H1 (cell line): ENCODE data around the gene NPTXR. TPM values are rescaled to one million over a fixed set of nuclear protein-coding genes. Genes with fewer than 3 reads are reported as not detected.

Experiments used
- CTCF ChIA-PET: fragments of 300-600 bp; sonication (Branson Sonifier 250); formaldehyde crosslinking; loops from one replicate; lab custom pipeline; 2021; ENCODE audit not compliant: partially characterized antibody; lab: Charles Lee
- POLR2A ChIA-PET: fragments of 300-600 bp; sonication (Branson Sonifier 250); formaldehyde crosslinking; loops from one replicate; lab custom pipeline; 2021; ENCODE audit warnings: inconsistent platforms; ENCODE audit not compliant: partially characterized antibody; lab: Charles Lee
- DNase-seq, 2 experiments: peaks; one replicate each; pipeline versions ENCODE4 v3.0.0 to v3.0.0-alpha.2; 2010 to 2022; ENCODE audit warnings: low spot score in 2 of 2, low read depth in 1 of 2, mixed read lengths in 1 of 2
- FAIRE-seq: peaks from 2 replicates; lab custom pipeline; 2011; peaks lifted over from hg19 to GRCh38; lab: Jason Lieb, UNC
- H2AFZ ChIP-seq: 2 replicates; pipeline ENCODE4 v1.8.1; 2012; ENCODE audit warnings: low read length, inconsistent platforms
- H2AK5ac ChIP-seq: 2 replicates; pipeline ENCODE4 v1.6.1; 2013; ENCODE audit warnings: low read depth, low read length
- H2BK120ac ChIP-seq: replicated peaks from 2 replicates; pipeline ENCODE3; 2013; ENCODE audit warnings: low read depth, low read length, inconsistent platforms
- H2BK12ac ChIP-seq: 2 replicates; pipeline ENCODE4 v1.6.1; 2013; ENCODE audit warnings: low read depth, low read length
- H2BK15ac ChIP-seq: 2 replicates; pipeline ENCODE4 v1.6.1; 2013; ENCODE audit warnings: low read length
- H2BK20ac ChIP-seq: 2 replicates; pipeline ENCODE4 v1.6.1; 2013; ENCODE audit warnings: low read length
- H2BK5ac ChIP-seq: 2 replicates; pipeline ENCODE4 v1.6.1; 2013; ENCODE audit warnings: low read depth, low read length
- H3K14ac ChIP-seq: 2 replicates; pipeline ENCODE4 v1.6.1; 2013; ENCODE audit warnings: inconsistent platforms; ENCODE audit not compliant: insufficient read length
- H3K18ac ChIP-seq: 2 replicates; pipeline ENCODE4 v1.6.1; 2013; ENCODE audit warnings: low read length; ENCODE audit errors: extremely low read depth
- H3K23ac ChIP-seq: 2 replicates; pipeline ENCODE4 v1.6.1; 2013; ENCODE audit warnings: inconsistent platforms; ENCODE audit not compliant: insufficient read length
- H3K23me2 ChIP-seq: 2 replicates; pipeline ENCODE4 v1.6.1; 2013; ENCODE audit warnings: low read depth, low read length
- H3K27ac ChIP-seq: 2 replicates; pipeline ENCODE4 v1.6.1; 2011; ENCODE audit warnings: low read depth, low read length, inconsistent platforms
- H3K27me3 ChIP-seq, 4 experiments: replicated peaks in 1 of 4; 1 replicate in 1 of 4; 2 replicates in 3 of 4; pipeline versions ENCODE4 v1.6.1 to v1.8.1; 2011 to 2013; ENCODE audit warnings: low read length in 3 of 4, mild to moderate bottlenecking in 3 of 4, inconsistent platforms in 2 of 4, mixed read lengths in 2 of 4, moderate library complexity in 1 of 4; ENCODE audit not compliant: control insufficient read depth in 3 of 4, insufficient read depth in 3 of 4; ENCODE audit errors: extremely low read depth in 1 of 4
- H3K36me3 ChIP-seq, 4 experiments: 2 replicates each; pipeline versions ENCODE4 v1.6.1 to v1.8.1; 2011 to 2013; ENCODE audit warnings: mild to moderate bottlenecking in 4 of 4, low read length in 3 of 4, moderate library complexity in 2 of 4, control low read depth in 1 of 4, inconsistent platforms in 1 of 4; ENCODE audit not compliant: insufficient read depth in 4 of 4, control insufficient read depth in 2 of 4
- H3K4ac ChIP-seq: replicated peaks from 2 replicates; pipeline ENCODE3; 2013; ENCODE audit warnings: low read length, low read depth, mixed read lengths, inconsistent platforms; ENCODE audit not compliant: insufficient read length
- H3K4me1 ChIP-seq, 4 experiments: replicated peaks in 1 of 4; 1 replicate in 1 of 4; 2 replicates in 3 of 4; pipeline versions ENCODE4 v1.6.1 to v1.8.1; 2011 to 2013; ENCODE audit warnings: low read length in 3 of 4, inconsistent platforms in 2 of 4, mixed read lengths in 1 of 4; ENCODE audit not compliant: insufficient read depth in 4 of 4, control insufficient read depth in 3 of 4
- H3K4me2 ChIP-seq, 2 experiments: 2 replicates each; pipeline versions ENCODE4 v1.6.1 to v1.8.1; 2011 to 2013; ENCODE audit warnings: low read depth in 2 of 2, low read length in 2 of 2, control low read depth in 1 of 2, inconsistent platforms in 1 of 2, mild to moderate bottlenecking in 1 of 2; ENCODE audit not compliant: insufficient read depth in 1 of 2
- H3K4me3 ChIP-seq, 4 experiments: fragments of 200-600, 300-600 bp in 1 of 4; sonication (generic), shearing (Covaris generic), sonication (Bioruptor Twin) in 1 of 4; 2 replicates each; pipeline versions ENCODE4 v1.5.1 to v1.8.1; 2011 to 2016; ENCODE audit warnings: low read length in 4 of 4, low read depth in 3 of 4, control low read depth in 2 of 4, inconsistent platforms in 2 of 4, mild to moderate bottlenecking in 2 of 4, mixed read lengths in 1 of 4, moderate library complexity in 1 of 4; ENCODE audit not compliant: insufficient read depth in 2 of 4; ENCODE audit errors: extremely low read depth in 1 of 4
- H3K56ac ChIP-seq: replicated peaks from 2 replicates; pipeline ENCODE3; 2013; ENCODE audit warnings: low read depth, mild to moderate bottlenecking, mixed read lengths, low read length, inconsistent platforms; ENCODE audit not compliant: insufficient read length
- H3K79me1 ChIP-seq: 2 replicates; pipeline ENCODE4 v1.6.1; 2013; ENCODE audit warnings: low read depth, low read length, control low read depth
- H3K79me2 ChIP-seq, 2 experiments: 2 replicates each; pipeline versions ENCODE4 v1.6.1 to v1.8.1; 2012 to 2013; ENCODE audit warnings: low read length in 2 of 2, mild to moderate bottlenecking in 2 of 2, inconsistent platforms in 1 of 2; ENCODE audit not compliant: insufficient read depth in 2 of 2, control insufficient read depth in 1 of 2
- H3K9ac ChIP-seq, 4 experiments: replicated peaks in 1 of 4; 1 replicate in 1 of 4; 2 replicates in 3 of 4; pipeline versions ENCODE4 v1.6.1 to v1.8.1; 2011 to 2013; ENCODE audit warnings: low read depth in 3 of 4, low read length in 3 of 4, control low read depth in 2 of 4, mild to moderate bottlenecking in 2 of 4, moderate library complexity in 2 of 4, inconsistent platforms in 1 of 4; ENCODE audit errors: extremely low read depth in 1 of 4
- H3K9me3 ChIP-seq, 2 experiments: 2 replicates each; pipeline versions ENCODE4 v1.6.1 to v1.8.1; 2012 to 2013; ENCODE audit warnings: mild to moderate bottlenecking in 2 of 2, moderate library complexity in 2 of 2, control low read depth in 1 of 2, inconsistent platforms in 1 of 2, low read depth in 1 of 2, low read length in 1 of 2, mixed read lengths in 1 of 2; ENCODE audit not compliant: insufficient read depth in 2 of 2
- H4K20me1 ChIP-seq, 2 experiments: replicated peaks in 1 of 2; 2 replicates each; pipeline versions ENCODE3 to v1.8.1; 2011 to 2013; ENCODE audit warnings: inconsistent platforms in 2 of 2, low read length in 2 of 2, mild to moderate bottlenecking in 1 of 2; ENCODE audit not compliant: insufficient read depth in 2 of 2, control insufficient read depth in 1 of 2
- H4K5ac ChIP-seq: 2 replicates; pipeline ENCODE4 v1.6.1; 2013; ENCODE audit warnings: low read length, low read depth, mixed read lengths, inconsistent platforms; ENCODE audit not compliant: insufficient read length
- H4K8ac ChIP-seq: 2 replicates; pipeline ENCODE4 v1.8.0; 2013; ENCODE audit warnings: mild to moderate bottlenecking, moderate library complexity, low read length, inconsistent platforms; ENCODE audit not compliant: insufficient read depth; ENCODE audit errors: extremely low read depth
- H4K91ac ChIP-seq: replicated peaks from 2 replicates; pipeline ENCODE3; 2013; ENCODE audit warnings: low read length, mixed read lengths, inconsistent platforms; ENCODE audit not compliant: insufficient read length
- BACH1 ChIP-seq: IDR thresholded peaks from 2 replicates; pipeline ENCODE4 v1.6.1; 2012; ENCODE audit warnings: low read length, improper control_type of control experiment
- BCL11A ChIP-seq, 2 experiments: IDR thresholded peaks; one replicate each; pipeline ENCODE4 v1.6.1; 2011; ENCODE audit warnings: low read depth in 2 of 2, low read length in 2 of 2, mild to moderate bottlenecking in 2 of 2
- CBX8 ChIP-seq: fragments of 300-800, 300-1000 bp; sonication (generic); IDR thresholded peaks from 2 replicates; pipeline ENCODE4 v1.7.1; 2016; ENCODE audit warnings: low read depth, low read length, borderline replicate concordance
- FOSL1 ChIP-seq: IDR thresholded peaks from 2 replicates; pipeline ENCODE4 v1.6.1; 2011; ENCODE audit warnings: mild to moderate bottlenecking, low read depth, low read length, moderate library complexity; ENCODE audit not compliant: insufficient read depth
- RXRA ChIP-seq: IDR thresholded peaks from 2 replicates; pipeline ENCODE4 v1.6.1; 2011; ENCODE audit warnings: low read depth, mild to moderate bottlenecking, low read length, moderate library complexity; ENCODE audit not compliant: insufficient read depth
- SIX5 ChIP-seq: IDR thresholded peaks from 2 replicates; pipeline ENCODE4 v1.6.1; 2011; ENCODE audit warnings: mild to moderate bottlenecking, low read depth, low read length
- SP2 ChIP-seq: IDR thresholded peaks from 2 replicates; pipeline ENCODE4 v1.6.1; 2012; ENCODE audit warnings: mild to moderate bottlenecking, low read length, inconsistent platforms
- TEAD4 ChIP-seq: IDR thresholded peaks from 2 replicates; pipeline ENCODE4 v1.6.1; 2012; ENCODE audit warnings: low read depth, low read length, inconsistent platforms, mixed read lengths
- WGBS, 2 experiments: shearing (Covaris generic) in 1 of 2; methylation state at CpG; one replicate each; pipeline versions ENCODE4 v1.1.6 to v1.1.7; 2013 to 2015; ENCODE audit warnings: low lambda C conversion rate in 2 of 2, mixed read lengths in 2 of 2, inconsistent platforms in 1 of 2, low coverage in 1 of 2, missing lambda C conversion rate in 1 of 2; ENCODE audit not compliant: insufficient replicate concordance in 2 of 2, insufficient coverage in 1 of 2, insufficient read length in 1 of 2; ENCODE audit errors: extremely low coverage in 1 of 2, missing lambda C conversion rate in 1 of 2; 5-methylcytosine and 5-hydroxymethylcytosine counted together
- polyA plus RNA-seq, 7 experiments: library from polyadenylated mRNA; depleted of rRNA in 3 of 7; stranded (reverse) in 5 of 7; unstranded in 2 of 7; fragments of >200 nt in 5 of 7; fragments of 200-250 nt in 2 of 7; gene quantifications; 1 replicate in 5 of 7; 2 replicates in 1 of 7; 4 replicates in 1 of 7; pipeline versions ENCODE4 v1.2.1 to v1.2.3, GENCODE V29; 2011 to 2013; ENCODE audit warnings: missing spikeins in 2 of 7, mixed read lengths in 2 of 7
- total RNA-seq: library from RNA; stranded (reverse); fragmentation: NEBNext Ultra II Directional; extraction: Animal tissue kit (Norgen Biotek cat#: 25700); gene quantifications from 2 replicates; pipeline ENCODE4 v1.2.1, GENCODE V29; 2021

The NPTXR gene
- total and polyA plus RNA-seq, 2 of the 8 experiments (the other 6 are each of a cell fraction or from before 2014, with no cell fraction given), result 3.7 to 6.4 TPM

GRCh38 chr22:38834991-38835390 lies 8.8 kb downstream of the NPTXR start:
- H2AFZ ChIP-seq, result no peak overlapping the region
- H4K91ac ChIP-seq, result no peak overlapping the region
- no peak overlapping the region; the same call in 1 of the 2 replicates for H2BK12ac ChIP-seq
- no peak overlapping the region for H2BK5ac ChIP-seq
- ChIA-PET POLR2A (interaction anchor here (1.7 kb wide), 1 partner anchor 9 kb away, joined by 4 read pairs; the partner anchor contains the start of gene NPTXR), CTCF (interaction anchor here (0.5 to 5.6 kb wide), 11 partner anchors 8 to 92 kb away, joined by 3 to 53 read pairs (median 4); partner anchors contain the start of gene NPTXR)
- H2BK15ac ChIP-seq, result no peak overlapping the region
- H3K56ac ChIP-seq, result no peak overlapping the region
- peaks cover 0 to 6% (median 3%) of the 10 kb centered on the region in 4 experiments; a peak in 5 of 7 replicates for H3K4me1 ChIP-seq
- no peak overlapping the region for H2BK120ac ChIP-seq
- no peaks in the 10 kb centered on the region for H3K79me1 ChIP-seq
- no peak overlapping the region for H3K14ac ChIP-seq
- DNase-seq (no peak), FAIRE-seq (no peak)
- H3K9ac ChIP-seq, result no peak overlapping the region
- H3K4me2 ChIP-seq, result no peak overlapping the region
- no peak overlapping the region for H4K8ac ChIP-seq
- WGBS, 2 experiments, result 97% methylated on average over 5 of the region's 5 CpGs; no CpG with 5 or more reads in 1 of the 2 experiments
- H4K20me1 ChIP-seq, result peaks cover 0 to 3% of the 10 kb centered on the region in 2 experiments
- H3K4me3 ChIP-seq, result no peak overlapping the region
- H2AK5ac ChIP-seq, result 0 out of 2 replicates have a peak overlapping the region, but pooled peaks have one; percentile 4
- TF ChIP-seq SP2 (no peak), RXRA (no peak), TEAD4 (no peak), CBX8 (no peak), BCL11A (IDR thresholded peaks at IDR 0.05; ENCODE audit: low read depth in 2 of 2, low read length in 2 of 2) (no peak), BACH1 (no peak), SIX5 (no peak), FOSL1 (no peak)
- no peak overlapping the region for H2BK20ac ChIP-seq
- H3K36me3 ChIP-seq, result no peaks in the 10 kb centered on the region
- no peak overlapping the region for H4K5ac ChIP-seq
- H3K27me3 ChIP-seq, result peaks cover 0 to under 1% (median 0%) of the 10 kb centered on the region in 4 experiments; a peak in 1 of 7 replicates
- no peak overlapping the region for H3K27ac ChIP-seq
- H3K4ac ChIP-seq, result no peak overlapping the region
- no peaks in the 10 kb centered on the region for H3K9me3 ChIP-seq
- no peak overlapping the region for H3K18ac ChIP-seq
- H3K23me2 ChIP-seq, result peaks cover 1% of the 10 kb centered on the region; the same call in 1 of the 2 replicates
- no peak overlapping the region for H3K23ac ChIP-seq
- H3K79me2 ChIP-seq, result no peaks in the 10 kb centered on the region
